GM23248 (cell line): ENCODE measurements around the gene FXYD5.

Experiments
- EZH2 ChIP-seq: fragments of 200-600 bp; sonication (generic); IDR thresholded peaks from 2 replicates; pipeline ENCODE4 v1.6.1; 2018; ENCODE audit warnings: antibody characterized with exemption, mild to moderate bottlenecking; ENCODE audit not compliant: insufficient read depth, poor library complexity, severe bottlenecking
- EZH2phosphoT487 ChIP-seq: fragments of 200-600 bp; sonication (generic); IDR thresholded peaks from 2 replicates; pipeline ENCODE4 v1.6.1; 2018; ENCODE audit warnings: antibody characterized with exemption, moderate library complexity, mild to moderate bottlenecking, low read depth; ENCODE audit not compliant: insufficient read depth

GRCh38 chr19:35219008-35219407 is 64.5 kb downstream of the FXYD5 start:
- TF ChIP-seq EZH2phosphoT487 (no peak), EZH2 (no peak)
